Erythroblast (primary cell): ENCODE data around the gene ITGAE.

Experiments used
- GATA1 ChIP-seq: IDR thresholded peaks from 2 replicates; pipeline ENCODE4 v1.6.1; 2011; ENCODE audit warnings: low read depth, mild to moderate bottlenecking, control low read depth, low read length, moderate library complexity
- POLR2A ChIP-seq: IDR thresholded peaks from 2 replicates; pipeline ENCODE4 v1.6.1; 2011; ENCODE audit warnings: mild to moderate bottlenecking, low read length

GRCh38 chr17:3848229-3848835 lies 47.3 kb upstream of the ITGAE start:
- TF ChIP-seq POLR2A: no peak
- no peak for TF ChIP-seq GATA1
